GM21381 (cell line): Measurements from ENCODE around the gene CUTA.
"Not testable (repeated sequence)": the region's sequence is repeated elsewhere in the genome, so short reads cannot be mapped to it uniquely, and the experiment has no call there.

Experiments used
- ATAC-seq: cut with Tn5 transposase; IDR thresholded peaks from one replicate; pipeline ENCODE4 v1.9.1; 2021; ENCODE audit warnings: mild to moderate bottlenecking, moderate library complexity; ENCODE audit not compliant: unreplicated experiment

CUTA gene

GRCh38 chr6:33407132-33407718 is 10.7 kb downstream of the CUTA start:
- no peak for ATAC-seq

DNA sequence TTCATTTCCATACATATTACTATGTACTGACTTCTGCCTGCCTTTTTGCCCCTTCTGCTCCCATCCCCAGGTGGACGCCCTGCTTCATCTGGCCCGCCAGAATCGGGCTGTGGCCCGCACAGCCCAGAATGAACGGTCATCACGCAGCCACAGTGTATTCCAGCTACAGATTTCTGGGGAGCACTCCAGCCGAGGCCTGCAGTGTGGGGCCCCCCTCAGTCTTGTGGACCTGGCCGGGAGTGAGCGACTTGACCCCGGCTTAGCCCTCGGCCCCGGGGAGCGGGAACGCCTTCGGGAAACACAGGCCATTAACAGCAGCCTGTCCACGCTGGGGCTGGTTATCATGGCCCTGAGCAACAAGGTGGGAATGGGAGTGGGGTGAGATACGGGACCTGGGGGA is 11.8 kb downstream of the CUTA start:
- no peak for ATAC-seq

- no peak for ATAC-seq
Observed at GRCh38 chr6:33405386-33405940, 12.4 kb downstream of the CUTA start.

- ATAC-seq: no peak
Observed at GRCh38 chr6:33404884-33405283, 13.0 kb downstream of the CUTA start.

DNA sequence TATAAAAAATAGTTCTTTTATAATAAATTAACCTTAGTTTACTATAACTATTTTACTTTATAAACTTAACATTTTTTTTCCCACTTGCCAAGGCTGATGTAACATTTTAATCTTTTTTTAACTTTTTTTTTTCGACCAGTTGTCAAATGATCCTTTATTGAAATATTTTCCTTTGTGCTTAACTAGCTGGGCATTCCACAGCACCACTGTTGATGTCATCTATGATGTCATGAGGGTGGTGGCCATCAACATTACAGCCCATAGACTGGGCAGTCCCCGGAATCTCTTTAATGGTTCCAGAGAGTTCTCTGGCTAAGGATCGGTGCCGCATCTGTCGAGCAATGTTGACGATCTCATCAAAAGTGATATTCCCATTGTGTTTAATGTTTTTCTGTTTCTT is 18.0 kb downstream of the CUTA start:
- ATAC-seq: not testable (repeated sequence)

DNA sequence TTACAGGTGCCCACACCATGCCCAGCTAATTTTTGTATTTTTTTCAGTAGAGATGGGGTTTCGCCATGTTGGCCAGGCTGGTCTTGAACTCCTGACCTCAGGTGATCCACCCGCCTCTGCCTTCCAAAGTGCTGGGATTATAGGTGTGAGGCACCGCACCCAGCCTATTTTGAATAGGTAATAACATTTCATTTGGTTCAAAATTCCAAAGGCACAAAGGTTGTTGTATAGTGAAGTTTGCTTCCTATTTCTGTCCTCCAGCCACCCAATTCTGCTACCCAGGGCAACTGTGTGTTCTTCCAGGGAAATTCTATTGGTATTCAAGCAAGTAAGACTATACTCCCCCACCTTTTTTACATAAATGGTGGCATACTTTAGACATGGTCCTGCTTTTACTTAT is 19.3 kb downstream of the CUTA start:
- not testable (repeated sequence) for ATAC-seq

DNA sequence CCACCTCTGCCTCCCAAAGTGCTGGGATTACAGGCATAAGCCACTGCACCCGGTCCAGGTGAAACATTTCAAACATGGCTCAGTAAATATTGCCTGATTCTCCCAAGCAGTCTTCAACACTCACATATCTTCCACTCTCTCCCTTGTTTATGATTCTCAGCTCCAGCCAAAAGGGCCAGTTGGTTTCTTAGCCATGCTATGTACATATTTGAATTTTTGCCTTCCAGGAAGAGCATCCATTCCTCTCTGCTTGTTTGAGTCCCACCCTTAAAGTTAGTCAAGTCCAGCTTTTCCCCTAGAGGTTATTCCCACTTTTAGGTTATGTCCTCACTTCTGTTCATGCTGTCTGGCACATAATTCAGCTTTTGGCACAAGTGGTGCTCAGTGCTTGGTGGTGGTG is 20.4 kb downstream of the CUTA start:
- ATAC-seq: no peak

GRCh38 chr6:33392979-33393378 is 24.9 kb downstream of the CUTA start:
- ATAC-seq: no peak

GRCh38 chr6:33392595-33392948 is 25.3 kb downstream of the CUTA start:
- no peak for ATAC-seq

GRCh38 chr6:33391922-33392594 is 25.8 kb downstream of the CUTA start:
- ATAC-seq: peak; percentile 17

- ATAC-seq: peak; percentile 87
Observed at GRCh38 chr6:33391278-33391921, 26.5 kb downstream of the CUTA start, which contains the start of gene KIFC1. KIFC1 (plus strand) TSS chr6:33391823; CDS start chr6:33391986, 163 bp downstream.

DNA sequence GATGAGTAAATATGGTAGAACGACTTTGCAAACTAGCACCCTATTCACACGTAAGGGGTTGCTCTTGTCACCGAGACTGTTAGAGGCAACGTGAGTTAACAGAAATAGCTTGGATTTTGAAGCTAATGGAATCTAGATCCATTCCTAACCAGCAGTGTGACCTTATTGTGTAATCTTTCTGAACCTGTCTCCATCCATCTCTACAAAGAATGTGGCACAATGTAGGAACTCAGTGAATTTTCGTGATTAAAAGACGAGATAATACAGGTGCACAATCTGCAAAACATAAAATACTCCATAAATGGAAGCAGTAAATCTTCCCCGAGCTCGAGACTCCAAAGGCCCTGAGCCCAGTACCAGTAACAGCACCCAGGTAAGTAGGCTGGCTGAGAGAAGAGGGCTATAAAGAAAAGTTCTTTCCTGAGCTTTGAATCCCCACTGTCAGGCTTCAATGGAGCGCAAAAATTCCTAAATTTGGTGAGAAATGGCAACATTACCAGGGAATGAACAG is 27.1 kb downstream of the CUTA start:
- peak; percentile 8 for ATAC-seq

GRCh38 chr6:33390173-33390572 is 27.7 kb downstream of the CUTA start:
- no peak for ATAC-seq

DNA sequence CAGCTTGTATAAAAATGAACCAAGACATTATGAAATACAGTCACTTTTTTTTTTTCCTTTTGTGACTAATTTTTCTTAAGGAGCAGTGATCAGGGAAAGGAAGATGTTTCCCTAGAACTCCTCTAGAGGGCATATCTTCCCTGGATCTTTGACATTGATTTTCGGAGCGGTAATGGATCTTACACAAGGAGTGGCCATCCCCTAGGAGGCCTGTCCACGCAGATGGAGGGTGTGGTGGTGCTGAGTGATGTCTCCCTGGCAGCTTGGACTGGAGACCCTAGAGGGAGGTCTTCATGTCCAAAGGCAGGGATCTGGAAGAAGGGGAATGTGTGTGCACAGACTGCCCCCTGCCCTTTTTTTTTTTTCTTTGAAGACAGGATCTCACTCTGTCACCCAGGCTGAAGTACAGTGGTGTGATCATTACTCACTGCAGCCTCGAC is 33.3 kb downstream of the CUTA start:
- no peak for ATAC-seq

GRCh38 chr6:33383427-33384185 is 34.3 kb downstream of the CUTA start:
- ATAC-seq: no peak

GRCh38 chr6:33380272-33380981 is 37.5 kb downstream of the CUTA start:
- no peak for ATAC-seq

DNA sequence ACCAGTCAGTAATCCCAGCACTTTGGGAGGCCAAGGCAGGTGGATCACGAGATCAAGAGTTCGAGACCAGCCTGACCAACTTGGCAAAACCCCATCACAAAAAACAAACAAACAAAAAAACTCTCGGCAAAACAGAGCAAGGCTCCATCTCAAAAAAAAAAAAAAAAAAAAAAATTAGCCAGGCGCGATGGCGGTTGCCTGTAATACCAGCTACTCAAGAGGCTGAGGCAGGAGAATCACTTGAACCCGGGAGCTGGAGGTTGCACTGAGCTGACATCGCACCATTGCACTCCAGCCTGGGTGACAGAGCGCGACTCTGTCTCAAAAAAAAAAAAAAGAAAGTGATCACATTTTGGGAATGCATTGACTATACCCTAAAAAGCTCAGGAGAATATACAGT is 38.7 kb downstream of the CUTA start:
- ATAC-seq: not testable (repeated sequence)

DNA sequence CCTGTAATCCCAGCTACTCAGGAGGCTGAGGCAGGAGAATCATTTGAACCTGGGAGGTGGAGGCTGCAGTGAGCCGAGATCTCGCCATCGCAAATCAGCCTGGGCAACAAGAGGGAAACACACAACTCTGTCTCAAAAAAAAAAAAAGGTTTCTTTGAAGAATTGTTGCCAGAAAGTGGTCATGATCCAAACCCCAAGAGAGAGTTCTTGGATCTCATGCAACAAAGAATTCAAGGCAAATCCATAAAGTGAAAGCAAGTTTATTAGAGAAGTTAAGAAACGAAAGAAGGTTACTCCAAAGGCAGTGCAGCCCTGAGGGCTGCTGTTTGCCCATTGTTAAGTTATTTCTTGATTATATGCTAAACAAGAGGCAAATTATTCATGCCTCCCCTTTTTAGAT is 40.7 kb downstream of the CUTA start:
- no peak for ATAC-seq

GRCh38 chr6:33375143-33375671 is 42.7 kb downstream of the CUTA start:
- ATAC-seq: no peak
